Measurements from ENCODE around the gene COA4.

Gene COA4

GRCh38 chr11:73907191-73907590, 30.5 kb upstream of the COA4 start:
- no peak overlapping the region for H3K4me3 ChIP-seq (ENCODE audit: control insufficient read depth, low read depth, low read length)
- peak; percentile 64 for DNase-seq (ENCODE audit: low read depth)
- TF ChIP-seq CTCF (conservative IDR thresholded peaks at IDR 0.05; ENCODE audit: control insufficient read depth, insufficient read depth, low read depth, low read length), result peak; percentile 36

GRCh38 chr11:73902303-73902702, 25.7 kb upstream of the COA4 start:
- DNase-seq (ENCODE audit: low read depth), result no peak
- no peak overlapping the region for H3K4me3 ChIP-seq (ENCODE audit: control insufficient read depth, low read depth, low read length)
- no peak for TF ChIP-seq CTCF (conservative IDR thresholded peaks at IDR 0.05; ENCODE audit: control insufficient read depth, insufficient read depth, low read depth, low read length)

- DNase-seq (ENCODE audit: low read depth), result peak; percentile 78
- TF ChIP-seq CTCF (conservative IDR thresholded peaks at IDR 0.05; ENCODE audit: control insufficient read depth, insufficient read depth, low read depth, low read length), result no peak
- H3K4me3 ChIP-seq (ENCODE audit: control insufficient read depth, low read depth, low read length), result no peak overlapping the region
Measured at GRCh38 chr11:73894725-73895335, 18.2 kb upstream of the COA4 start.

- no peak for DNase-seq (ENCODE audit: low read depth)
- TF ChIP-seq CTCF (conservative IDR thresholded peaks at IDR 0.05; ENCODE audit: control insufficient read depth, insufficient read depth, low read depth, low read length), result no peak
- H3K4me3 ChIP-seq (ENCODE audit: control insufficient read depth, low read depth, low read length), result no peak overlapping the region
Measured at GRCh38 chr11:73893041-73893440, 16.4 kb upstream of the COA4 start.

GRCh38 chr11:73889536-73889935, 12.9 kb upstream of the COA4 start:
- TF ChIP-seq CTCF (conservative IDR thresholded peaks at IDR 0.05; ENCODE audit: control insufficient read depth, insufficient read depth, low read depth, low read length), result no peak
- no peak for DNase-seq (ENCODE audit: low read depth)
- H3K4me3 ChIP-seq (ENCODE audit: control insufficient read depth, low read depth, low read length), result no peak overlapping the region

- peak; percentile 71 for DNase-seq (ENCODE audit: low read depth)
- TF ChIP-seq CTCF (conservative IDR thresholded peaks at IDR 0.05; ENCODE audit: control insufficient read depth, insufficient read depth, low read depth, low read length), result no peak
- H3K4me3 ChIP-seq (ENCODE audit: control insufficient read depth, low read depth, low read length), result no peak overlapping the region
Measured at GRCh38 chr11:73889019-73889418, 12.4 kb upstream of the COA4 start.

GRCh38 chr11:73888244-73888643, 11.6 kb upstream of the COA4 start:
- no peak for DNase-seq (ENCODE audit: low read depth)
- H3K4me3 ChIP-seq (ENCODE audit: control insufficient read depth, low read depth, low read length), result no peak overlapping the region
- no peak for TF ChIP-seq CTCF (conservative IDR thresholded peaks at IDR 0.05; ENCODE audit: control insufficient read depth, insufficient read depth, low read depth, low read length)

Data from fibroblast of mammary gland (primary cell).